ENCODE data around the gene C2orf42.
"Not testable (repeated sequence)": the region's sequence is repeated elsewhere in the genome, so short reads cannot be mapped to it uniquely, and the experiment has no call there.

The C2orf42 gene

DNA sequence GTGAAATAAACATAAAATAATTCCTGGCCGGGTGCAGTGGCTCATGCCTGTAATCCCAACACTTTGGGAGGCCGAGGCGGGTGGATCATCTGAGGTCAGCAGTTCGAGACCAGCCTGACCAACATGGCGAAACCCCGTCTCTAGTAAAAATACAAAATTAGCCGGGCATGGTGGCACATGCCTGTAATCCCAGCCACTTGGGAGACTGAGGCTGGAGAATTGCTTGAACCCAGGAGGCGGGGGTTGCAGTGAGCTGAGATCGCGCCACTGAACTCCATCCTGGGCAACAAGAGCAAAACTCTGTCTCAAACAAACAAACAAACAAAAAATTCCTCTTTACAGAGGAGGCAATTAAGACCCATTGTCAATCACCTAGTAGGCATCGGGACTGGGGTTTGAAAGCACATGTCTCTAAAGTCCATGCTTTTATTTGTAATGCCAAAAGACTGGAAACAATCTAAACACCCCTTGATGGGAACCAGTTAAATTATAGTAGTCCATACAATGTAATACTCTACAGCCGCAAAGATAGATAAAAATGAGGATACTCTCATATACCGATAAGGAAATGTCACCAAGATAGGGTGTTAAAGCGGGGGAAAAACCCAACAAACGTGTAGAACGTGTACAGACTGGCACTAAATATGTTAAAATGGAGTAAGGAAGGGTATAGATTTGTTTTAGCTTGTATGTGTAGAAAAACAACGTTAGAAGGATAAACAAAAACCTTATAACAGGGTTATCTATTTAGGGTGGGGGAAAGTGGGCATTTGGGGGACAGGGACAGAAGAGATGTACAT is 59.3 kb downstream of the C2orf42 start:
- peak; percentile 15 for DNase-seq

DNA sequence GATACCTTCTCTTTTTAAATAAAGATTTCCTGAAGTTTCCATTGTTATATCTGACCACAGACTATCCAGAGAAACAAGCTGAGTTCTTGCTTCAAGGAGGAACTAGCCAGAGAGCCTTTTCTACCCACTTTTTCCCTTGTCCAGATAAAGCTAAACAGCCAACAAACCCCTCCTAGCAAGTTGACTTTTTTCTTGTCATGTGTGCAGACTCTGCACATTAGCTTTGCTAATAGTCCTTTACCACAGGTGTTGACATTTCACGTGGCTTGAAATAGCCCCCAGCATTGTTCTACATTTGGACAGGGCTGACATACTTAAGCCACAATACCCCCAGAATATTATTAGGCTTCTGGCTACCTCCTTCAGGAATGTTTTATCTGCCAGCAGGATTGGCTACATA is 62.8 kb downstream of the C2orf42 start:
- DNase-seq, result peak; percentile 32

DNA sequence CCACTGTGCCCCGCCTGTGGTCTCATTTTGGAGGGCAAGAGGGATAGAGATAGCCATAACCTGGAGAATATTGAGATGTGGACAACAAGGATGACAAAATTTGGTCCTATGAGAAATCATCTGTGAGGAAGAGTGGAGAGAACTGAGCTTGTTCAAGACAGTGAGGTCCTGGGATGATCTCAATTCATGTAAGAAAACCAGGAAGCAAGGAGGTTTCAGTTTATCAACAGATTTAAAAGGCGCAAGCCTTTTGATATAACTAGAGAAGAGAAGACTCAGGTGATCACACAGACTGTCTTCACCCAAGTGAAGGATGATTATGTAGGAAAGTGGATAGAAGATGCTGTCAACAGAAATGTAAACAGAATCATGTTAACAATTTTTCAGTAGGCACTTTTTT is 64.4 kb downstream of the C2orf42 start:
- DNase-seq, result no peak

DNA sequence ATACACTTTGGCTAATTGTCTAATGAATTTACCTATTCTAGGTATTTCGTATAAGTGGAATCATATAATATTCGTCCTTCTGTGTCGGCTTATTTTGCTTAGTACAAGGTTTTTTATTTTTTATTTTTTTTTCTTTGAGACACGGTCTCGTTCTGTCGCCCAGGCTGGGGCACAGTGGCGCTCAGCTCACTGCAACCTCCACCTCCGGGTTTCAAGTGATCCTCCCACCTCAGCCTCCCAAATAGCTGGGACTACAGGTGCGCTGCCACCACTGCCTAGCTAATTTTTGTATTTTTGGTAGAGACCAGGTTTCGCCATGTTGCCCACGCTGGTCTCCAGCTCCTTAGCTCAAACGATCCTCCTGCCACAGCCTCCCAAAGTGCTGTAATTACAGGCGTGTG is 65.3 kb downstream of the C2orf42 start:
- DNase-seq, result no peak

DNA sequence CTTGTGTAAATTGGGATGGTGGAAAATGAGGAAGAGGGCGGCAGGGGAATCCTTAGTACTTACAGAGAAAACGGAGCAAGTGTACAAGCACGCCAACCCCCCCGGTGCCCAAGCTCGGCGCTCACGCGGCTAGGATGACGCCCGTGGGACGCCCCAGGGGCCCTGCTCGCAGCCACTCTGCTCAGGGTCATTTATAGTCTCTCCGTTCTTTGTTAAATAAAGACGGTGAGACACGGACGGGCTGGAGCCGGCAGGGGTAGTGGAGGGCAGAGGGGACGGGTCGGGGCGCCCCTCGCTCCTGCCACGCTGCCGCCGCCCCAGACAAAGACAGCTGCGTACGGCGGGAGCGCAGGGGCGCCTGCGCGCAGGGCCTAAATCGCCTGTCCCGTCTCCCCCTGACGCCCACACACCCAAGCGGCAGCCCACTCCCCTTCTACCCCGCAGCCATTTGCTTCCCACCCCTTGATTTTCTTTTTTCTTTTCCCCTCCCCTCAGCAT is 65.8 kb downstream of the C2orf42 start:
- DNase-seq, result peak; percentile 71

DNA sequence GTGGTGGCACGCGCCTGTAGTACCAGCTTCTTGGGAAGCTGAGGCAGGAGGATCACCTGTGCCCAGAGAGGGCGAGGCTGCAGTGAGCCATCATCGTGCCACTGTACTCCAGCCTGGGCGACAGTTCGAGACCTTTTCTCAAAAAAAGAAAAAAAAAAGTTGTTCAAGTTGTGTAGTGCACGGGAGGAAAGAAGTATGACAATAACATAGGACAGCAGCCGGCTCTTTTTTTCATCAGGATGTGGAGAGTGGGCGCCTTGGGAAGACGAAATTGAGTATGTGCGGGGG is 67.0 kb downstream of the C2orf42 start:
- no peak for DNase-seq

DNA sequence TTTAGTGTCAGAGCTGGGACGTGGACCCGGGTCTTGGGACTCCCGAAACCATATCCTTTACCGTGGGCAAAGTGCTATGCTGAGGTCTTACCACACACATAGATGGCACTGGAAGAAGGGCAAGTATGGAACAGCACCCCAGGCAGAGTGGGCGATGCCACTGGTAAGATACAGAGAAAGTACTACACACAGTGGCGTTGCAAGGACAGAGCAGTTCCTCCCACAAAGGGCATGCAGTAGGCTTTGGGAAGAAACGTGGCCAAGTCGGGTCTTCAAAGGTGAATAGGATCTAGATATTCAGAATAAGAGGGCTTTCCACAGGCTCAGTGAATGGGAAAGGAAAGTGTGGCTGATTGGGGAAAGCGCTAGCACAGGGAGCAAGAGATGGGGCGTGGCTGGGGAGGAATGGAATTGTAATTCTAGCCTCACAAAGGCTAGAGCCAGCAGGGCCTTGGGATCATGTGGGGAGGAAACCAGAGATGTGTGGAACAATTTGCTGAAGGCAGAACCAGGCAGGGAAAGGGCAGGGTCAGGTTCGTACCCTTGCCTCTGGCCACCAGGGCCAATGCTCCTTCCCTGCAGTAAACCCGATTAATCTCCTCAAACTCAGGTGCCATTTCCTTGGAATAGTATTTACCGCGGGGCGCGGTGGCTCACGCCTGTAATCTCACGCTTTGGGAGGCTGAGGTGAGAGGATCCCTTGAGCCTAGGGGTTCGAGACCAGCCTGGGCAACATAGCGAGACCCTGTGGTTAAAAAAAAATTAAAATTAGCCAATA is 67.6 kb downstream of the C2orf42 start:
- peak; percentile 44 for DNase-seq

DNA sequence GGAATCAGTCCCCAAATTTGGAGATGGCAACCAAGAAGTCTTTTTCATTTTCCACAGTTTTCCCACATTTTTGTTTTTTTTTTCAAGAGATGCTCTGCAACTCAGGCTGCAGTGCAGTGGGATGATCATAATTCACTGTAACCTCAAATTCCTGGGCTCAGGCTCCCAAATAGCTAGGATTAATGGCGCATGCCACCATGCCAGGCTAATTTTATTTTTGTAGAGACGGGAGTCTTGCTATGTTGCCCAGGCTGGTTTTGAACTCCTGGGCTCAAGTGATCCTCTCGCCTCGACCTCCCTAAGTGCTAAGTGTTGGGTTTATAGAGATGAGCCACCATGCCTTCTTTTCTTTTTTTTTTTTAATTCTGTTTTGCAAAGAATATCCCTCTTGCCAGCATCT is 68.3 kb downstream of the C2orf42 start:
- no peak for DNase-seq

DNA sequence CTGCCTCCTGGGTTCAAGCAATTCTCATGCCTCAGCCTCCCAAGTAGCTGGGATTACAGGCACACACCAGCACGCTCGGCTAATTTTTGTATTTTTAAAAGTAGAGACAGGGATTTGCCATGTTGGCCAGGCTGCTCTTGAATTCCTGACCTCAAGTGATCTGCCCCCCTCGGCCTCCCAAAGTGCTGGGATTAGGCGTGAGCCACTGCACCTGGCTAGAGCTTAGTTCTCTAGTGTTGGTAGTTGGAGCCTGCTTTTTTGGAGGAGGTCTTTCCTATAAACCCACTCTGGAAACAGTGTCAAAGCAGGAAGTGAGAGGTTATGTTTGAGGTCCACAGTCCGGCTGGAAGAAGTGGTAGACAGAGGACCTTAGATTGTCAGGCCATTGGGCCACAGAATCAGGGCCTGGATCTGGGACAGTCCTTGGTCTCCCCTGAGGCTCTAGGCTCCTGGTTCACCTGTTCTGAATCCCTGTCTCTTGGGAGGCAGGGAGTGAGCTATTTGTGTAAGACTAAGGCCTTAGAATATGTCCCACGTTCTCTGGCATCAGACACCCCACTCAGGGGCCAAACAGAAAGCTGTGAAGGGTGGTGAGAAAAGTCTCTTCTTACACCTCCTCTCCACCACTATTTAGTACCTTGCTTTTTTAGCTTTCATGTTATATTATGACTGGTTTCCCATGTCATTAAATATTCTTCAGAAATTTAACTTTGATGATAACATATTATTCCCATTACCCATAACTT is 69.0 kb downstream of the C2orf42 start:
- no peak for DNase-seq

DNA sequence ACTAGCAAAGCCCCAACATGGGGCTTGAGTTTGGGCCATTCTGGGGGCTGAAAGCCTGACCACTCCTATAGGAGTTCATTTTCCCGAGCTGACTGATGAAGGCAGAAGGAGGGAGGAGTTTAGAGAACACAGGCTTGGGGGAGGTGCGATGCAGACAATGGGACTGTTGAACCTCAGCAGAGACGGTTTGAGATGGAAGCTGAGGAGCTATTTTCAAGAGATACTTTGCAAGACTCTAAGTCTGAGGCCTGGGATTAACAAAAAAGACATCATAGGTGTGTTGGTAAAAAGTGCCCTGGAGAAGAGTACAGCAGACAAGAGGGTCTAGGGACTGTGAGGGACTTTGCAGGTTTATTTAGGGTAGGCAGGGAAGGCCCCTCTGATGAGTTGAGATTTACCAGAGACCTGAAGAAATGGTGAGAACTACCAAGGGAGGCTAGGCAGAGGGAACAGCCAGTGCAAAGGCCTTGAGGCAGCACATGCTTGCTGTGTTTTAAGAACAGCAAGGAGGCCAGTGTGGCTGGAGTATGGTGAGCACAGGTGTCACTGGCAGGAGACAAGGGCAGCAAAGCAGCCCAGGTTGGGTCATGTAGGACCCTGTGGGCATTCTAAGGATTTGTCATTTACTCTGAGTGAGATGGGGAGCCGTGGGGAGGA is 71.9 kb downstream of the C2orf42 start:
- peak; percentile 70 for DNase-seq

DNA sequence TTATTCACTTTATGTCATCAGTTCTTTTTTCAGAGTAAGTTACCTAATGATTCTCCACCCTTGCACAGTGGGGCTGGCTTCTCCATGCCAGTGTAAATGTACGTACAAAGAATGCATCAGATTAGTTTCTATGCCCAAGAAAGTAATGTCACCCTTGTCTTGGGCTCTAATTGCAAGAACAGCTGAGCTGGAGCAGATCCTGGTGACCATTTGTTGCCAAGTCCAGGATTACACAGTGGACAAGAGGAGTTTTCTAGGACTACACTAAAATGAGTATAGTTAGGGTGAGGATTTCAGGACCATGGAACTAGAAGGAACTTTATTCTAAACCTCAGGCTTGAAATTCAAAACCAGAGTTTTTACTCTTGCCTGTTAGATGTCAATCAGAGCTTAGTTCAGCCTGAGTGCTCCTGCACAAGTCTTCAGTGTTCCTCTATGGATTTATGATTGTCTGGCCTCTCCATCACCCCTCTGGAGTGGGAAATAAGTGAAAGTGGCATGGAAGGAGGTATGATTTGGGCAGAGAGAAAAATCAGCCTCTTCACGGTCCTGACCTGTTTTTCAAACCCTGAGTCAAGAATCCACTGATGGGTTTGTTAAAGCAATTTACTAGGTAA is 73.8 kb downstream of the C2orf42 start:
- no peak for DNase-seq

DNA sequence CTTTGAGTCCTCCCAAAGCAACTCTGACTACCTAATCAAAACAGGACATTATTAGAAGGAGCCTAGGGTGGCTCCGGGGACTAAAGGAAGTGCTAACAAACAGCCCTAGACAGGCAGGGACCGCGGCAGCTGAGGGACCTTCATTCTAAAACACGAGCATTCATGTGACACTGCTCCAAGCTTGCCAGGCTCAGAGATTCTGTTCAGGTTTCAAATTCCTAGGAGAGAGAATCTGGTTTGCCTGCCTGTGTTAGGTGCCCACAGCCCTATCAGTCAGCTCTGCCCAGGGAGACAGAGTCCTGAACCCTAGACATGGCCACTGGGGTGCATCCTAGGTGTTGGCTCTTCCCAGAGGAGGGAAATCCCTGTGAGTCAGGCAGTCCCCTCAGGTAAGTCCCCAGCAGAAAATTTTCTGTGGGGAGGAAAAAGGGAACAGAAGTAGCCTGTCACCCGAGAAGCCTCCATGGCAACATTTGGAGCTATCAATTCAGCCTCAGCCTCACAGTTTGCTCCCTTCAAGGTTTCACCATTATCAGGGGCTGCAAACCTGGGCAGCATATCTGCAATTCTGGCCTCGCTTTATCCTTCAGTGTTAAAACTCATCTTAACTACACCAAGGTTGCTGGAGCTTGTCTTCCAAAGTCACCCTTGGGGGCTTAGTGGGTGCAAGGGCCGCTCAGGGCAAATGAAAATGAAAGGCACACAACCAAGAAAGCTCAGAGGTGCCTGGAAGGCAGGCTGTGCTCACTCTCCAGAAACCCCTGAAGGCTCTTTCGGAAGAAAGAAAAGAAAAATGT is 75.0 kb downstream of the C2orf42 start:
- no peak for DNase-seq

DNA sequence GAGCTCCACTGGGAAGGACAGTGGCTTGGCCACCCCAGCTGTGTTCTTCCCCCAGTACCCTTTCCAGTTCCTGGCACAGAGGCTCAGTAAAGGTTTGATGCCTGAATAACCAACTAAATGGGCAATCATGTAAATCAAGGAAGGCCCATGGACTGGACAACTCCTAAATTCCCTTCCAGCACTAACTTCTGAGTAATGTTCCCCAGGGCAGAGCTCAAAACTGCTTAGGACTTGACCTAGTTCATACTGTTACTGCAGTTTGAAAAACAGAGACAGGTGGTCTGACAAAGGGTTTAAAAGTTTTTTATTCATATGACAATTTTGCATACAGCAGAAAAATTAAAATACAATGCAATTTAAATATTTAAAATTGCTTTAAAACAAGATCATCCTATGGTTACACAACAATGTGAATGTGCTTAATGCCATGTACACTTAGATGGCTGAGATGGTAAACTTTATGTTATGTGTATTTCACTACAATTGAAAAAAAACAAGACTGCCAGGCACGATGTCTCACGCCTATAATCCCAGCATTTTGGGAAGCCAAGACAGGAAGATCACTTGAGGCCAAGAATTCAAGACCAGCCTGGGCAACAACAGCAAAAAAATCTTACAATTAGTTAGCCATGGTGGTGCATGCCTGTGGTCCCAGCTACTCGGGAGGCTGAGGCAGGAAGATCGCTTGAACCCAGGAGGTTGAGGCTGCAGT is 77.3 kb downstream of the C2orf42 start:
- no peak for DNase-seq

DNA sequence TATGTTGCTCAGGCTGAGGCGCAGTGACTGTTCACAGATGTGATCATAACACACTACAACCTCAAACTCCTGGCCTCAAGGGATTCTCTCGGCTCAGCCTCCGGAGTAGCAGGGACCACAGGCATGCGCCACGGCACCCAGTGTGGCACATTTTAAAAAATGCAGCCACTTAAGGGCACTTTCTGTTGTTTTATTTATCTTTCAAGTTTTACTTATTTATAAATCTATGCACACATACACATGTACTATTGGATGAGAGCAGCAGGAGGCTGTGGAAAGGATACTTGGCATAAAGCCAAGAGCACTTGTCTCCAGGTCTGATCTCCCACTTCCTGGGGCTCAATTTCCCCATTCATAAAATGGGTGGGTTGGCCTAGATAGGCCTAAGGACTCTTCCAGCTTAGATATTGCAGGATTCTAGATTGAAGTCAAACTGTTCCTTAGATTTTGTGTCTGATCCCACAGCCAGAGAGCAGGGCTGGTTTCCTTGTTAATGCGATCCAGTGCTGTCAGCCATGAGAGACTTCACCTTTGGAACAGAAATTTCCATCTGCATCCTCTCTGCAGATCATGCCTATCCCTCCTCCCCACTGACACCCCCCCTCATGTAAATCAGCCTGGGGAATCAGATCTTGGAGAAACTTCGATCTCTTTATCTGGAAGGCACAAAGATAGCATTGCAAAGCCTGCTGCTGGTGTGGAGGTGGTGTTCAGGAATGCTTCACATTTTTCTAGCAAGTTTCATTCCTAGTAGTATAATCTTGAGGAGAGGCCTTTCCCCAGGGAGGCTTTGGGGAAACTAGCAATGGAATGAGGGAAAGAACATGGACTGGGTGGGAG is 78.8 kb downstream of the C2orf42 start:
- DNase-seq, result peak; percentile 55

DNA sequence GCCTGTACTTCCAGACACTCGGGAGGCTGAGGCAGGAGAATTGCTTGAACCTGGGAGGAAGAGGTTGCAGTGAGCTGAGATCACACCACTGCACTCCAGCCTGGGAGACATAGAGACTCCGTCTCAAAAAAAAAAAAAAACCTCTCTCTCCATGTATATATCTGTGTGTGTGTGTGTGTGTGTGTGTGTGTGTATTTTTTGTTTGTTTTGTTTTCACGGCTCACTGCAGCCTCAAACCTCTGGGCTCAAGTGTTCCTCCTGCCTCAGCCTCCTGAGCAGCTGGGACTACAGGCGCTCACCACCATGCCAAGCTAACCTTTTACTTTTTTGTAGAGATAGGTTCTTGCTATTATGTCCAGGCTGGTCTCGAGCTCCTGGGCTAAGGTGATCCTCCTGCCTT is 80.4 kb downstream of the C2orf42 start:
- not testable (repeated sequence) for DNase-seq

DNA sequence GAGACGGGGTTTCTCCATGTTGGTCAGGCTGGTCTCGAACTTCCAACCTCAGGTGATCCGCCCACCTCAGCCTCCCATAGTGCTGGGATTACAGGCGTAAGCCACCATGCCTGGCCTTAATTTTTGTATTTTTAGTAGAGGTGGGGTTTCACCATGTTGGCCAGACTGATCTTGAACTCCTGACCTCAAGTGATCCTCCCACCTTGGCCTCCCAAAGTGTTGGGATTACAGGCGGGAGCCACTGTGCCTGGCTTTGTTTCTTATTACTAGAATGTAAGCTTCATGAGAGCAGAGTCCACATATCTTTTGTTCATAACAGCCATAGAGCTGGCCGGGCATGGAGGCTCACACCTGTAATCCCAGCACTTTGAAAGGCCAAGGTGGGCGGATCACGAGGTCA is 84.7 kb downstream of the C2orf42 start:
- DNase-seq, result not testable (repeated sequence)

DNA sequence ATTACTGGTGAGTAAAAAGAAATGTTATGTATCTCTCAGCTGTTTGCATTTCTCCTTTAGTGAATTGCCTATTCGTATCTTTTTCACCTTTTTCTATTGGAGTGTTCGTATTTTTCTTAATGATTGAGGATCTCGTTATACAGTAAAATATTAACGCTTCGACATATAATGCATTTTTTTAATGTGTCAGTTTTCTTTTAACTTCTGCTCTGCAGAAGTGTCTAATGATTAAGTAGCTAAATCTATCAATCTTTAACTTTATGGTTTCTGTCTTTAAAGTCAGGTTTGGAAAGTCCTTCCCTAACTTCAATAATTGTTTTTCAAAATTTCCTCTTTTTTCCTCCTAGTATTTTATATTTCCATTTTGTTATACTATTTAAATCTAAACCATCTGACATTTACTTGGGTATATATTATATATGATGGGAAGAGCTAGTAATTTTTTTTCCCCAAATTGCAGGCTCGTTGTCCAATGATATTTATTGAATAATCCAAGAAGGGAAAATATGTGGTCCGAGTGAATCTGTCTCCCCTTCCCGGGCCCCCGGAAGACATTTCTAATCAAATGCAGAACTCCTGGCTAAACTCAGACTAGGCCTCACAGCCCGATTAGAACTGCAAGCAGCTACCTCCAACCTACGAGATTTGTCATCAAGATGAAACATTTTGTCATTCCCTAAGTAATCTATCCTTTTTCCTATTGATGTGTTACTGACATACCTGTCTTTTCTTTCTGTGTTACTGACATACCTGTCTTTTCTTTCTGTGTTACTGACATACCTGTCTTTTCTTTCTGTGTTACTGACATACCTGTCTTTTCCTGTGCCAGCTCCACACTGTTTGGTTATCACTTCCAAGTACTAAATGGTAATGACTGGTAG is 86.3 kb downstream of the C2orf42 start:
- DNase-seq, result no peak

DNA sequence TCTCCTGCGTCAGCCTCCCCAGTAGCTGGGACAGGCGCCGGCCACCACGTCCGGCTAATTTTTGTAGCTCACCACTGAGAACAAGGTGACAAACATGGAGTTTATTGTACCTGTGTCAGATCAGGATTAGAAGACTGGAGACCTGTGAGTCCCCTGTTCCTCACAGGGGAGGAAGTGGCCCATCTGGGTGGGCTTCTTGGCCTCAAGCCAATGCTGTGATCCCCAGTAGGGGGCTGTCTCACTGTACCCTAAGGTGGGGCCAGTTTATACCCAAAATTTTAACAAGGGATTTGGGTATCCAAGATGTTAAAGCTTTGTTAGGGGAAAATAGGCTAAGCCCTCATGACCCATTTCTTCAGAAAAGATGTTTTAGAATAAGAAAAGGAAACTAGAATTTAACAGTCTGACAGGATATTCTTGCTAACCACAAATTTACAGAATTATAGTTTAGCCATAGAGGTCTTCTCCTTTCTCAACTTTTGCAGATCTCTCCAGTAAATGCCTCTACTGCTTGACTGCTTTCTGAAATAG is 87.2 kb downstream of the C2orf42 start:
- DNase-seq, result no peak

Measured in NCI-H69 (cell line).